Colonic mucosa (tissue), 4 donors: Measurements from ENCODE around the gene ACVR1. TPM values are rescaled to one million over a fixed set of nuclear protein-coding genes. Genes with fewer than 3 reads are reported as not detected.
A peak's percentile ranks its signal among the peaks of the same experiment; 100 is the strongest.

ENCODE experiments used
- DNase-seq: peaks from one replicate; pipeline ENCODE4 v3.0.0-alpha.2; 2020
- H3K27ac ChIP-seq: fragments of 200-600 bp; one replicate; pipeline ENCODE4 v1.8.0; 2021
- H3K27me3 ChIP-seq: fragments of 200-600 bp; one replicate; pipeline ENCODE4 v1.8.0; 2021
- H3K36me3 ChIP-seq: fragments of 200-600 bp; one replicate; pipeline ENCODE4 v1.8.0; 2021
- H3K4me1 ChIP-seq: fragments of 200-600 bp; one replicate; pipeline ENCODE4 v1.8.0; 2021; ENCODE audit warnings: mild to moderate bottlenecking
- H3K4me3 ChIP-seq: fragments of 200-600 bp; one replicate; pipeline ENCODE4 v1.8.0; 2021
- H3K9ac ChIP-seq, 2 donors: one replicate each; pipeline ENCODE4 v1.7.0; 2013; ENCODE audit warnings: control low read depth in 2 of 2, low read depth in 2 of 2, low read length in 2 of 2
- H3K9me3 ChIP-seq: fragments of 200-600 bp; one replicate; pipeline ENCODE4 v1.8.0; 2021
- CTCF ChIP-seq: fragments of 200-600 bp; IDR thresholded peaks from one replicate; pipeline ENCODE4 v1.8.0; 2022; ENCODE audit warnings: antibody characterized with exemption, mild to moderate bottlenecking
- intact Hi-C: fragments of 100-400 bp; cut with DNase I; formaldehyde crosslinking; loops from one replicate; pipeline ENCODE4 v1.14.1; 2022
- total RNA-seq, 2 donors: library from RNA; stranded (reverse); fragmentation: NEBNext Ultra II Directional in 1 of 2; extraction: Animal tissue kit (Norgen Biotek cat#: 25700) in 1 of 2; gene quantifications; one replicate each; pipeline ENCODE4 v1.2.1, GENCODE V29; 2021
- donor health status: healthy.
- donor health status: DM: no; HTN: no; CAD: no.
- donor health status: DM: no; HTN: no; CAD: no.

Gene ACVR1
- total RNA-seq, 2 donors from 2014 or later, result 15.8 to 18.0 TPM

GRCh38 chr2:157785866-157786662, 90.1 kb downstream of the ACVR1 start:
- no peaks in the 10 kb centered on the region for H3K36me3 ChIP-seq
- no peak overlapping the region for H3K27ac ChIP-seq
- intact Hi-C loops, result loop anchor here (5.0 kb wide), 1 partner anchor 91 kb away; the partner anchor contains the start of gene ACVR1
- no peak for TF ChIP-seq CTCF
- no peak for DNase-seq
- no peak overlapping the region for H3K4me3 ChIP-seq
- no peak overlapping the region for H3K9ac ChIP-seq
- peaks cover 7% of the 10 kb centered on the region for H3K4me1 ChIP-seq
- no peaks in the 10 kb centered on the region for H3K27me3 ChIP-seq
- H3K9me3 ChIP-seq, result no peaks in the 10 kb centered on the region

- intact Hi-C loops, result loop anchor here (5.0 kb wide), 1 partner anchor 92 kb away; the partner anchor contains the start of gene ACVR1
- peak; percentile 30 for DNase-seq
- Histone ChIP-seq H3K4me3 (no peak overlapping the region), H3K9me3 (no peaks in the 10 kb centered on the region), H3K27ac (peak overlapping the region; percentile 85), H3K4me1 (peaks cover 7% of the 10 kb centered on the region), H3K36me3 (no peaks in the 10 kb centered on the region), H3K9ac (peak overlapping the region in 1 of 2 donors; percentile 69), H3K27me3 (no peaks in the 10 kb centered on the region)
- TF ChIP-seq CTCF, result no peak
These were observed 90.9 kb downstream of the ACVR1 start for GRCh38 chr2:157785200-157785599.

GRCh38 chr2:157784823-157785175, 91.3 kb downstream of the ACVR1 start:
- DNase-seq, result no peak
- Histone ChIP-seq H3K4me3 (no peak overlapping the region), H3K27ac (peak overlapping the region; percentile 85), H3K4me1 (peaks cover 4% of the 10 kb centered on the region), H3K27me3 (no peaks in the 10 kb centered on the region), H3K36me3 (no peaks in the 10 kb centered on the region), H3K9me3 (no peaks in the 10 kb centered on the region), H3K9ac (peak overlapping the region; percentile 20 to 69)
- no peak for TF ChIP-seq CTCF
- intact Hi-C loops, result loop anchor here (5.0 kb wide), 1 partner anchor 93 kb away; the partner anchor contains the start of gene ACVR1

GRCh38 chr2:157784169-157784822, 91.8 kb downstream of the ACVR1 start:
- peak overlapping the region; percentile 20 to 69 for H3K9ac ChIP-seq
- H3K27me3 ChIP-seq, result no peaks in the 10 kb centered on the region
- H3K4me1 ChIP-seq, result no peaks in the 10 kb centered on the region

More at GRCh38 chr2:157784169-157784822, 91.8 kb downstream of the ACVR1 start:
- no peak for TF ChIP-seq CTCF
- H3K36me3 ChIP-seq, result no peaks in the 10 kb centered on the region
- no peak overlapping the region for H3K4me3 ChIP-seq
- no peaks in the 10 kb centered on the region for H3K9me3 ChIP-seq
- peak overlapping the region; percentile 85 for H3K27ac ChIP-seq
- DNase-seq, result peak; percentile 80
- intact Hi-C loops, result no loop called here
